A673 (cell line): ENCODE measurements around the gene PRKAA1. TPM values are rescaled to one million over a fixed set of nuclear protein-coding genes. Genes with fewer than 3 reads are reported as not detected.
"Not testable (repeated sequence)": the region's sequence is repeated elsewhere in the genome, so short reads cannot be mapped to it uniquely, and the experiment has no call there.

Experiments used
- BruUV-seq: library from RNA; stranded (reverse); fragments of 400-500 nt; replicated peaks from 2 replicates; lab custom pipeline; 2021; lab: Mats Ljungman, UMichigan
- CTCF ChIA-PET: fragments of 300-600 bp; sonication (Branson Sonifier 250); formaldehyde crosslinking; loops from one replicate; lab custom pipeline; 2022; ENCODE audit warnings: antibody characterized with exemption; lab: Charles Lee
- POLR2A ChIA-PET: fragments of 300-600 bp; sonication (Branson Sonifier 250); formaldehyde crosslinking; loops from one replicate; lab custom pipeline; 2022; ENCODE audit warnings: antibody characterized with exemption; ENCODE audit not compliant: low non-redundant PET; lab: Charles Lee
- DNase-seq: peaks from one replicate; pipeline ENCODE4 v3.0.0-alpha.2; 2015; ENCODE audit warnings: low spot score
- H3K27ac ChIP-seq: fragments of 200-600 bp; sonication (generic); 2 replicates; pipeline ENCODE4 v1.5.1; 2016; ENCODE audit warnings: mixed run types, low read depth, mild to moderate bottlenecking, mixed read lengths, antibody characterized with exemption, low read length; ENCODE audit not compliant: poor library complexity, severe bottlenecking
- H3K27me3 ChIP-seq: fragments of 200-600 bp; sonication (generic); replicated peaks from 2 replicates; pipeline ENCODE4 v1.6.1; 2017; ENCODE audit warnings: mixed run types, low read depth, mild to moderate bottlenecking, mixed read lengths, antibody characterized with exemption, low read length; ENCODE audit not compliant: insufficient read depth, poor library complexity
- H3K36me3 ChIP-seq: fragments of 200-600 bp; sonication (generic); 2 replicates; pipeline ENCODE4 v1.6.1; 2016; ENCODE audit warnings: mixed run types, mild to moderate bottlenecking, mixed read lengths, antibody characterized with exemption, low read length; ENCODE audit not compliant: insufficient read depth, poor library complexity, severe bottlenecking
- H3K4me1 ChIP-seq: fragments of 200-600 bp; sonication (generic); 2 replicates; pipeline ENCODE4 v1.6.1; 2017; ENCODE audit warnings: mixed run types, mild to moderate bottlenecking, mixed read lengths, antibody characterized with exemption, low read length; ENCODE audit not compliant: insufficient read depth, poor library complexity, severe bottlenecking
- H3K4me3 ChIP-seq: fragments of 200-600 bp; sonication (generic); 2 replicates; pipeline ENCODE4 v1.5.1; 2016; ENCODE audit warnings: low read depth, mixed run types, mild to moderate bottlenecking, mixed read lengths, low read length; ENCODE audit not compliant: poor library complexity, severe bottlenecking
- H3K9me3 ChIP-seq: fragments of 200-600 bp; sonication (generic); 2 replicates; pipeline ENCODE4 v1.6.1; 2016; ENCODE audit warnings: mixed run types, low read depth, mild to moderate bottlenecking, mixed read lengths, antibody characterized with exemption, low read length; ENCODE audit not compliant: poor library complexity, severe bottlenecking
- CTCF ChIP-seq: fragments of 300-800, 200-600 bp; sonication (generic); conservative IDR thresholded peaks from 2 replicates; pipeline ENCODE4 v1.5.1; 2017; ENCODE audit warnings: low read depth, mild to moderate bottlenecking, antibody characterized with exemption, low read length, moderate library complexity, mixed read lengths
- EZH2 ChIP-seq: fragments of 200-600 bp; sonication (generic); IDR thresholded peaks from 2 replicates; pipeline ENCODE4 v1.6.1; 2017; ENCODE audit warnings: borderline replicate concordance, low read depth, mild to moderate bottlenecking, mixed read lengths, antibody characterized with exemption, low read length; ENCODE audit not compliant: poor library complexity, severe bottlenecking
- intact Hi-C: fragments of 100-400 bp; cut with micrococcal nuclease; formaldehyde crosslinking; loops from one replicate; pipeline ENCODE4 v1.10.0; 2022; ENCODE audit not compliant: unreplicated experiment
- total RNA-seq: library from RNA; stranded (reverse); gene quantifications from 2 replicates; pipeline ENCODE4 v1.2.3, GENCODE V29; 2021

PRKAA1 gene
- total RNA-seq, 1 experiment from 2014 or later, result 114 TPM

- CTCF ChIA-PET, result no interaction called here
- intact Hi-C loops, result no loop called here
Measured at GRCh38 chr5:40716590-40716989, 81.6 kb downstream of the PRKAA1 start.

GRCh38 chr5:40716000-40716399 is 82.2 kb downstream of the PRKAA1 start:
- Histone ChIP-seq H3K27ac (no peak overlapping the region), H3K27me3 (no peaks in the 10 kb centered on the region), H3K36me3 (no peaks in the 10 kb centered on the region), H3K4me3 (no peak overlapping the region), H3K4me1 (no peaks in the 10 kb centered on the region), H3K9me3 (no peaks in the 10 kb centered on the region)
- no TSS peak for BruUV-seq
- ChIA-PET POLR2A (interaction anchor here (0.8 kb wide), 1 partner anchor 195 kb away, joined by 3 read pairs; no protein-coding TSS in a partner anchor), CTCF (no interaction called here)
- DNase-seq, result peak; percentile 33
- TF ChIP-seq CTCF, result peak; percentile 54
- no peak for TF ChIP-seq EZH2
- intact Hi-C loops, result no loop called here

More at GRCh38 chr5:40716590-40716989, 81.6 kb downstream of the PRKAA1 start:
- no peaks in the 10 kb centered on the region for H3K4me1 ChIP-seq
- DNase-seq, result no peak
- no peaks in the 10 kb centered on the region for H3K9me3 ChIP-seq
- TF ChIP-seq CTCF, result no peak
- no peak for TF ChIP-seq EZH2
- H3K4me3 ChIP-seq, result no peak overlapping the region
- H3K27ac ChIP-seq, result no peak overlapping the region
- no peaks in the 10 kb centered on the region for H3K27me3 ChIP-seq
- H3K36me3 ChIP-seq, result no peaks in the 10 kb centered on the region
- BruUV-seq, result no TSS peak
- POLR2A ChIA-PET, result interaction anchor here (0.8 kb wide), 1 partner anchor 195 kb away, joined by 3 read pairs; no protein-coding TSS in a partner anchor

- H3K27ac ChIP-seq, result no peak overlapping the region
- ChIA-PET CTCF (no interaction called here), POLR2A (no interaction called here)
- DNase-seq, result no peak
- no peaks in the 10 kb centered on the region for H3K27me3 ChIP-seq
- no peaks in the 10 kb centered on the region for H3K9me3 ChIP-seq
- intact Hi-C loops, result no loop called here
- no peaks in the 10 kb centered on the region for H3K4me1 ChIP-seq
- no peak for TF ChIP-seq EZH2
- TF ChIP-seq CTCF, result no peak
- no TSS peak for BruUV-seq
- H3K4me3 ChIP-seq, result no peak overlapping the region
- H3K36me3 ChIP-seq, result no peaks in the 10 kb centered on the region
Measured at GRCh38 chr5:40714001-40714400, 84.2 kb downstream of the PRKAA1 start.

GRCh38 chr5:40710575-40710974 is 87.6 kb downstream of the PRKAA1 start:
- H3K9me3 ChIP-seq, intact Hi-C loops, H3K4me3 ChIP-seq, H3K36me3 ChIP-seq, CTCF ChIA-PET, H3K27ac ChIP-seq, DNase-seq, H3K4me1 ChIP-seq, POLR2A ChIA-PET, BruUV-seq, H3K27me3 ChIP-seq: not testable (repeated sequence)
